Esophagus squamous epithelium (tissue), 4 donors: ENCODE data around the gene DNAJC12.

Source experiments
- CTCF ChIP-seq, 6 experiments: fragments of 450-650 bp in 4 of 6; fragments of 200-600 bp in 2 of 6; sonication (generic) in 2 of 6; IDR thresholded peaks; one replicate each; pipeline ENCODE4 v1.5.1; 2016 to 2019; ENCODE audit warnings: antibody characterized with exemption in 6 of 6, mild to moderate bottlenecking in 4 of 6, moderate library complexity in 4 of 6
- POLR2A ChIP-seq, 4 donors: fragments of 450-650 bp; IDR thresholded peaks; one replicate each; pipeline ENCODE4 v1.6.1; 2017; ENCODE audit warnings: antibody characterized with exemption in 4 of 4, mild to moderate bottlenecking in 4 of 4, moderate library complexity in 3 of 4

- TF ChIP-seq CTCF (IDR thresholded peaks at IDR 0.05), result no peak
- TF ChIP-seq POLR2A (IDR thresholded peaks at IDR 0.05), result no peak
These were observed 65.8 kb downstream of the DNAJC12 start for GRCh38 chr10:67772151-67772550.
